ENCODE data around the gene TM9SF1. TPM values are rescaled to one million over a fixed set of nuclear protein-coding genes. Genes with fewer than 3 reads are reported as not detected.

Gene TM9SF1
- total and polyA plus RNA-seq, 2 of the 4 experiments (the other 2 are of a cell fraction), result 40.4 to 65.6 TPM

DNA sequence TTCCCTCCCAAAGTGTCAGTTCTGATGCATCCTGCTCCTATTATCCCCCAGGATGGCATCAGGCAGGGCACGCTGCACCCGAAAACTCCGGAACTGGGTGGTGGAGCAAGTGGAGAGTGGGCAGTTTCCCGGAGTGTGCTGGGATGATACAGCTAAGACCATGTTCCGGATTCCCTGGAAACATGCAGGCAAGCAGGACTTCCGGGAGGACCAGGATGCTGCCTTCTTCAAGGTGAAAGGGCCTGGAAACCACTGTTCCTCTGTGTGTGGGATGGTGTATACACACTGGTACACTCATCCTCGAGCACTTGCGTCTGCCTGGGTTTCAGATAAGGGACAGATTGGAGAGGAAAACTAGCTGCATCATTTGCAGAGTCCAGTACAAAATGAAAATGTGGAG is 33.1 kb downstream of the TM9SF1 start:
- in situ Hi-C loops (cut with MboI; ENCODE audit: low sequenced_read_pairs), result no loop called here
- Histone ChIP-seq H3K18ac (ENCODE audit: low read depth, low read length) (no peak overlapping the region), H3K4me3 (ENCODE audit: insufficient read depth, low read depth, low read length) (peak overlapping the region; percentile 57), H2AK5ac (ENCODE audit: low read depth, low read length) (peak overlapping the region; percentile 85), H2BK20ac (ENCODE audit: low read depth, low read length) (no peak overlapping the region), H3K14ac (replicated peaks; ENCODE audit: low read depth, low read length) (peak overlapping the region; percentile 96), H3K4ac (ENCODE audit: low read depth, low read length) (peak overlapping the region; percentile 95), H2AFZ (replicated peaks; ENCODE audit: low read length, poor library complexity) (peak overlapping the region; percentile 53), H2BK15ac (ENCODE audit: low read depth, low read length) (no peak overlapping the region), H4K91ac (ENCODE audit: insufficient read depth, low read depth, low read length) (peak overlapping the region; percentile 60; the same call in 1 of the 2 replicates), H3K4me2 (ENCODE audit: low read depth, low read length) (peak overlapping the region; percentile 81), H4K20me1 (ENCODE audit: insufficient read depth, low read length) (no peaks in the 10 kb centered on the region), H3K79me1 (ENCODE audit: low read depth in 1 of 2, low read length in 2 of 2) (peaks cover 12 to 40% of the 10 kb centered on the region in 2 experiments; a peak in 3 of 4 replicates), H3K9me1 (ENCODE audit: insufficient read depth, low read length) (peaks cover 7% of the 10 kb centered on the region), H4K5ac (ENCODE audit: low read depth, low read length) (peak overlapping the region; percentile 78), H3K9ac (ENCODE audit: low read depth, low read length) (peak overlapping the region; percentile 88), H3K27ac (ENCODE audit: insufficient read depth, low read length) (peak overlapping the region; percentile 32; the same call in 1 of the 2 replicates), H2BK5ac (ENCODE audit: low read depth, low read length, poor library complexity, severe bottlenecking) (peak overlapping the region; percentile 80), H4K8ac (ENCODE audit: low read depth in 2 of 2, low read length in 2 of 2) (peak overlapping the region; percentile 38 to 95; a peak in 3 of 4 replicates), H3K23ac (ENCODE audit: low read depth, low read length) (peak overlapping the region; percentile 93), H2BK120ac (ENCODE audit: low read depth, low read length) (0 out of 2 replicates have a peak overlapping the region, but pooled peaks have one; percentile 49), H3K27me3 (ENCODE audit: control insufficient read depth, insufficient read depth, low read length) (no peaks in the 10 kb centered on the region), H3K9me3 (ENCODE audit: control insufficient read depth, insufficient read depth, low read length) (no peaks in the 10 kb centered on the region), H3K56ac (ENCODE audit: extremely low read depth, insufficient read depth, low read length) (peak overlapping the region; percentile 34; the same call in 1 of the 2 replicates), H2AK9ac (replicated peaks; ENCODE audit: low read depth, low read length, poor library complexity) (peak overlapping the region; percentile 99), H3K4me1 (ENCODE audit: control insufficient read depth, insufficient read depth, low read length) (peaks cover 7% of the 10 kb centered on the region), H3K36me3 (ENCODE audit: control insufficient read depth, insufficient read depth, low read length) (peaks cover 66% of the 10 kb centered on the region)
- POLR2A ChIA-PET (ENCODE audit: unreplicated experiment), result no interaction called here
- intact Hi-C loops (cut with micrococcal nuclease), result no loop called here
- DNase-seq (peak; percentile 75), ATAC-seq (ENCODE audit: low read depth) (no peak)
- CTCF ChIA-PET, result interaction anchor here (1.3 kb wide), 1 partner anchor 48 kb away, joined by 4 read pairs; the partner anchor contains the start of genes DCAF11 and NRL
- dilution Hi-C loops (cut with HindIII; ENCODE audit: low sequenced_read_pairs, unreplicated experiment), result no loop called here
- 31% methylated on average over 3 of the region's 8 CpGs; no CpG with 5 or more reads in 1 of the 2 experiments for WGBS, 2 experiments (ENCODE audit: extremely low coverage in 2 of 2, insufficient read length in 1 of 2)
- no TSS peak for BruUV-seq (replicated peaks)
- TF ChIP-seq NFE2L2 (IDR thresholded peaks at IDR 0.05; ENCODE audit: low read depth, low read length), result no peak
- TF ChIP-seq CHD1 (IDR thresholded peaks at IDR 0.05; ENCODE audit: low read depth, low read length), result no peak
- TF ChIP-seq SMC3 (IDR thresholded peaks at IDR 0.05; ENCODE audit: low read depth, low read length), result no peak
- TF ChIP-seq RAD21 (IDR thresholded peaks at IDR 0.05; ENCODE audit: low read length), result no peak
- no peak for TF ChIP-seq MAZ (IDR thresholded peaks at IDR 0.05; ENCODE audit: borderline replicate concordance, low read depth, low read length)
- TF ChIP-seq MXI1 (IDR thresholded peaks at IDR 0.05; ENCODE audit: borderline replicate concordance, low read depth, low read length), result no peak
- TF ChIP-seq, protein P1, sequence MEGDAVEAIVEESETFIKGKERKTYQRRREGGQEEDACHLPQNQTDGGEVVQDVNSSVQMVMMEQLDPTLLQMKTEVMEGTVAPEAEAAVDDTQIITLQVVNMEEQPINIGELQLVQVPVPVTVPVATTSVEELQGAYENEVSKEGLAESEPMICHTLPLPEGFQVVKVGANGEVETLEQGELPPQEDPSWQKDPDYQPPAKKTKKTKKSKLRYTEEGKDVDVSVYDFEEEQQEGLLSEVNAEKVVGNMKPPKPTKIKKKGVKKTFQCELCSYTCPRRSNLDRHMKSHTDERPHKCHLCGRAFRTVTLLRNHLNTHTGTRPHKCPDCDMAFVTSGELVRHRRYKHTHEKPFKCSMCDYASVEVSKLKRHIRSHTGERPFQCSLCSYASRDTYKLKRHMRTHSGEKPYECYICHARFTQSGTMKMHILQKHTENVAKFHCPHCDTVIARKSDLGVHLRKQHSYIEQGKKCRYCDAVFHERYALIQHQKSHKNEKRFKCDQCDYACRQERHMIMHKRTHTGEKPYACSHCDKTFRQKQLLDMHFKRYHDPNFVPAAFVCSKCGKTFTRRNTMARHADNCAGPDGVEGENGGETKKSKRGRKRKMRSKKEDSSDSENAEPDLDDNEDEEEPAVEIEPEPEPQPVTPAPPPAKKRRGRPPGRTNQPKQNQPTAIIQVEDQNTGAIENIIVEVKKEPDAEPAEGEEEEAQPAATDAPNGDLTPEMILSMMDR (conservative IDR thresholded peaks at IDR 0.05; ENCODE audit: low read depth, low read length), result no peak
- TF ChIP-seq RCOR1 (IDR thresholded peaks at IDR 0.05; ENCODE audit: insufficient replicate concordance, low read length), result no peak
- no peak for TF ChIP-seq CEBPB (IDR thresholded peaks at IDR 0.05; ENCODE audit: low read depth, low read length)
- TF ChIP-seq BHLHE40 (IDR thresholded peaks at IDR 0.05; ENCODE audit: low read depth, low read length), result no peak
- TF ChIP-seq, protein P2, sequence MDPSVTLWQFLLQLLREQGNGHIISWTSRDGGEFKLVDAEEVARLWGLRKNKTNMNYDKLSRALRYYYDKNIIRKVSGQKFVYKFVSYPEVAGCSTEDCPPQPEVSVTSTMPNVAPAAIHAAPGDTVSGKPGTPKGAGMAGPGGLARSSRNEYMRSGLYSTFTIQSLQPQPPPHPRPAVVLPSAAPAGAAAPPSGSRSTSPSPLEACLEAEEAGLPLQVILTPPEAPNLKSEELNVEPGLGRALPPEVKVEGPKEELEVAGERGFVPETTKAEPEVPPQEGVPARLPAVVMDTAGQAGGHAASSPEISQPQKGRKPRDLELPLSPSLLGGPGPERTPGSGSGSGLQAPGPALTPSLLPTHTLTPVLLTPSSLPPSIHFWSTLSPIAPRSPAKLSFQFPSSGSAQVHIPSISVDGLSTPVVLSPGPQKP (IDR thresholded peaks at IDR 0.05; ENCODE audit: borderline replicate concordance, low read depth, low read length), result no peak
- TF ChIP-seq, protein P3, sequence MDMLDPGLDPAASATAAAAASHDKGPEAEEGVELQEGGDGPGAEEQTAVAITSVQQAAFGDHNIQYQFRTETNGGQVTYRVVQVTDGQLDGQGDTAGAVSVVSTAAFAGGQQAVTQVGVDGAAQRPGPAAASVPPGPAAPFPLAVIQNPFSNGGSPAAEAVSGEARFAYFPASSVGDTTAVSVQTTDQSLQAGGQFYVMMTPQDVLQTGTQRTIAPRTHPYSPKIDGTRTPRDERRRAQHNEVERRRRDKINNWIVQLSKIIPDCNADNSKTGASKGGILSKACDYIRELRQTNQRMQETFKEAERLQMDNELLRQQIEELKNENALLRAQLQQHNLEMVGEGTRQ (IDR thresholded peaks at IDR 0.05; ENCODE audit: low read depth, low read length), result no peak
- TF ChIP-seq RFX5 (IDR thresholded peaks at IDR 0.05; ENCODE audit: low read depth, low read length), result no peak
- TF ChIP-seq POLR2A (IDR thresholded peaks at IDR 0.05; ENCODE audit: low read depth, low read length), result no peak
- TF ChIP-seq MAFK (IDR thresholded peaks at IDR 0.05; ENCODE audit: low read depth, low read length), result no peak
- TF ChIP-seq FOS (IDR thresholded peaks at IDR 0.05; ENCODE audit: low read depth, low read length), result no peak
